Stimulated activated CD4-positive, alpha-beta T cell treated with anti-CD3 and anti-CD28 coated beads, TNF-alpha, amount 100 ng/mL, for 48 hours (primary cell): ENCODE measurements around the gene LRRC57.
A peak's percentile ranks its signal among the peaks of the same experiment; 100 is the strongest.

ENCODE experiments used
- DNase-seq, 3 donors: peaks; one replicate each; pipeline ENCODE4 v3.0.0-alpha.2; 2020; ENCODE audit warnings: low read depth in 3 of 3

Gene LRRC57

GRCh38 chr15:42549741-42550392 is 1.3 kb upstream of the LRRC57 start:
- DNase-seq = no peak

GRCh38 chr15:42549032-42549491 is 469 bp upstream of the LRRC57 start:
- no peak for DNase-seq

- no peak for DNase-seq
These were observed 710 bp downstream of the LRRC57 start for GRCh38 chr15:42547918-42548248.

- no peak for DNase-seq
These were observed 3.6 kb downstream of the LRRC57 start for GRCh38 chr15:42544853-42545629.

GRCh38 chr15:42533246-42533645 is 15.3 kb downstream of the LRRC57 start:
- no peak for DNase-seq

GRCh38 chr15:42528970-42529369 is 19.6 kb downstream of the LRRC57 start:
- no peak for DNase-seq

- DNase-seq = no peak
These were observed 25.3 kb downstream of the LRRC57 start for GRCh38 chr15:42523331-42523730.

GRCh38 chr15:42511007-42511391 is 37.6 kb downstream of the LRRC57 start:
- no peak for DNase-seq

GRCh38 chr15:42510258-42511006 is 38.2 kb downstream of the LRRC57 start:
- DNase-seq = no peak

- no peak for DNase-seq
These were observed 40.3 kb downstream of the LRRC57 start for GRCh38 chr15:42508263-42508690.

- no peak for DNase-seq
These were observed 41.1 kb downstream of the LRRC57 start for GRCh38 chr15:42507514-42507913.

- no peak for DNase-seq
These were observed 44.0 kb downstream of the LRRC57 start for GRCh38 chr15:42504631-42505030.

- no peak for DNase-seq
These were observed 44.8 kb downstream of the LRRC57 start for GRCh38 chr15:42503825-42504224.

GRCh38 chr15:42502477-42502876 is 46.1 kb downstream of the LRRC57 start:
- DNase-seq = no peak

- no peak for DNase-seq
These were observed 48.6 kb downstream of the LRRC57 start for GRCh38 chr15:42499858-42500609.

- no peak for DNase-seq
These were observed 50.2 kb downstream of the LRRC57 start for GRCh38 chr15:42498212-42499068.

GRCh38 chr15:42495361-42496212 is 53.0 kb downstream of the LRRC57 start, which contains the start of gene SNAP23:
Gene SNAP23 (plus strand): TSS chr15:42495634. CDS start chr15:42511847, 16,213 bp downstream.
- DNase-seq = peak; percentile 64 to 65 (median 65)

- DNase-seq = no peak
These were observed 53.6 kb downstream of the LRRC57 start for GRCh38 chr15:42494998-42495360.

GRCh38 chr15:42493679-42494078 is 54.9 kb downstream of the LRRC57 start:
- DNase-seq = no peak
